Measurements from ENCODE around the gene TXNRD3. TPM values are rescaled to one million over a fixed set of nuclear protein-coding genes. Genes with fewer than 3 reads are reported as not detected.

The TXNRD3 gene
- total RNA-seq, 1 experiment from 2014 or later: 7.8 TPM

DNA sequence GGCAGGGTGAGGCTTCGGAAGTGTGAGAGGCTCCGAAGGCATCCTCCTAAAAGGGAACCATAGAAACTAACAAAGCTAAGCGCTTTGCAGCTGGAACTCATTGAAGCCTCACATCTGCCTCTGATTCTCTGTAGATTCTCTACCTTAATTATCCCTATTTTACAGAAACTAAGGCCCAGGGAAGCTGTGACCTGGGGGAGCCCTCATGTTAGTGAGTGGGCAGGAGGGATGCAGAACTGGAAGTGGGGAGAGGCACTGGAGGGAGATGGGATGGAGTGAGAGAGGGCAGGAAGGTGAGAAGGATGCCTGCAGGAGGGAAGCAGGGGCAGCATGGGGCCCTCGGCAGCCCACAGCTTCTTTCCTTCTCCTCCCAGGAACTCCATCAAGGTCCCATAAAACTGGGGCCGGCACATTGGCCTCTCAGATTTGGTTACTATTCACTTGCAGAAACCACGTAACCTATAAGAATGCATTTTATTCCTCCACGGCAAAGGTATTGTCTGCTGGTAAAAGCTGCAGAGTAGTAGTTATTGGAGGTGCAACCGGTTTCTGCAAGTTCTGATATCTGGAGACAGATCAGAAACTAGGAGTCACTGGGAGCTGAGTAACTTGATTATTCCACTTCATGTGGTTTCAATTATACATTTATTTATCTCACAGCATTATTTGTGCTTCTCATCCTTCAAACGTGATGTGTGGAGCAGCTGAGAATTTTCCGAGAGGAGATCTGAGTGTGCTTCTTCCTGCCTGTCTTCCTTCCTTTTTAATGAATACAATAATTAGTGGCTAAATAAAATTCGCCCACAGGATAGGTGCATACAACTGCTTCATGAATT lies 25.1 kb upstream of the TXNRD3 start:
- Histone ChIP-seq H3K79me2 (ENCODE audit: low read length) (no peaks in the 10 kb centered on the region), H2AFZ (ENCODE audit: low read length) (no peak overlapping the region), H3K9me3 (ENCODE audit: low read length) (no peaks in the 10 kb centered on the region), H3K4me2 (ENCODE audit: low read length) (no peak overlapping the region), H3F3A (ENCODE audit: low read length, unreplicated experiment) (no peaks in the 10 kb centered on the region), H3K4me1 (ENCODE audit: insufficient read depth, low read length) (no peaks in the 10 kb centered on the region; the same call in 1 of the 2 replicates), H3K9ac (ENCODE audit: low read length) (no peak overlapping the region), H4K20me1 (ENCODE audit: low read length) (no peaks in the 10 kb centered on the region), H3K36me3 (ENCODE audit: low read depth, low read length) (no peaks in the 10 kb centered on the region), H3K4me3 (ENCODE audit: low read length) (no peak overlapping the region), H3K27ac (ENCODE audit: low read length) (no peak overlapping the region), H3K27me3 (ENCODE audit: low read length) (no peaks in the 10 kb centered on the region), H3K9me2 (replicated peaks; ENCODE audit: low read length) (no peaks in the 10 kb centered on the region)
- no peak for TF ChIP-seq CTCF (conservative IDR thresholded peaks at IDR 0.05; ENCODE audit: low read depth, low read length)
- TF ChIP-seq EZH2phosphoT487 (IDR thresholded peaks at IDR 0.05; ENCODE audit: borderline replicate concordance, low read length): no peak
- TF ChIP-seq EZH2 (IDR thresholded peaks at IDR 0.05; ENCODE audit: low read length, unreplicated experiment): no peak
- BruUV-seq (replicated peaks): no TSS peak
- ChIA-PET POLR2A (ENCODE audit: unreplicated experiment) (no interaction called here), CTCF (no interaction called here)
- DNase-seq (no peak), ATAC-seq (no peak)
- intact Hi-C loops (cut with micrococcal nuclease): loop anchor here (5.0 kb wide), 3 partner anchors 302 to 867 kb away; partner anchors contain the start of gene PLXNA1

DNA sequence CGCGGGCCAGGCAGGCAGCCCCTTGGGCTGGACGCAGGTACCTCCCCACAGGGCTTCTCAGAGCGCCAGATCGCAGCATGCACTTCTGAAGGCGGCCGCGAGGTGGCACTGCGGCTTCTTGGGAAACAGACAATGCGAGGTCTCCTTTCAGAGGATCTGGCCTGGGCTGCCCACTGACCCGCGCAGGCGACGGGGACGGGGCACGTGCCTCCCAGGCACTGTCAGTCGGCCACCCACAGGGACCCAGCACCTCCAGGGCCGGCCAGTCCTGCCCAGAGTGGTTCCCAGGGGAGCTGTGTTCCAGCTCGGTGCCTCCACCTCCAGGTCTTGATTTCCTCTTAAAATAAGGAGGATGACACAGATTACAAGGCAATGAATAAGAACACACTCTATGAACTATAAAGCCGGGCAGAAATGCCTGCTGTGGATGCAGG lies 24.4 kb upstream of the TXNRD3 start:
- H4K20me1 ChIP-seq (ENCODE audit: low read length): no peaks in the 10 kb centered on the region
- H3K4me1 ChIP-seq (ENCODE audit: insufficient read depth, low read length): no peaks in the 10 kb centered on the region; the same call in 1 of the 2 replicates
- peak overlapping the region; percentile 61 for H2AFZ ChIP-seq (ENCODE audit: low read length)
- H3K4me2 ChIP-seq (ENCODE audit: low read length): peak overlapping the region; percentile 61
- H3K79me2 ChIP-seq (ENCODE audit: low read length): no peaks in the 10 kb centered on the region
- H3K9ac ChIP-seq (ENCODE audit: low read length): no peak overlapping the region
- H3K9me2 ChIP-seq (replicated peaks; ENCODE audit: low read length): no peaks in the 10 kb centered on the region
- H3F3A ChIP-seq (ENCODE audit: low read length, unreplicated experiment): no peaks in the 10 kb centered on the region
- H3K4me3 ChIP-seq (ENCODE audit: low read length): no peak overlapping the region
- ChIA-PET CTCF (no interaction called here), POLR2A (ENCODE audit: unreplicated experiment) (no interaction called here)
- ATAC-seq (peak; percentile 94), DNase-seq (peak; percentile 84)
- TF ChIP-seq EZH2phosphoT487 (IDR thresholded peaks at IDR 0.05; ENCODE audit: borderline replicate concordance, low read length) (no peak), CTCF (conservative IDR thresholded peaks at IDR 0.05; ENCODE audit: low read depth, low read length) (peak; percentile 81), EZH2 (IDR thresholded peaks at IDR 0.05; ENCODE audit: low read length, unreplicated experiment) (no peak)
- H3K27ac ChIP-seq (ENCODE audit: low read length): no peak overlapping the region
- BruUV-seq (replicated peaks): no TSS peak
- no peaks in the 10 kb centered on the region for H3K9me3 ChIP-seq (ENCODE audit: low read length)
- H3K36me3 ChIP-seq (ENCODE audit: low read depth, low read length): no peaks in the 10 kb centered on the region
- no peaks in the 10 kb centered on the region for H3K27me3 ChIP-seq (ENCODE audit: low read length)
- intact Hi-C loops (cut with micrococcal nuclease): loop anchor here (5.0 kb wide), 3 partner anchors 303 to 868 kb away; partner anchors contain the start of gene PLXNA1

Data from PC-3 (cell line).